Endothelial cell of umbilical vein (primary cell): ENCODE data around the gene ENTPD7. TPM values are rescaled to one million over a fixed set of nuclear protein-coding genes. Genes with fewer than 3 reads are reported as not detected.

Experiments
- BruUV-seq: library from RNA; stranded (reverse); fragments of 400-500 nt; replicated peaks from 2 replicates; lab custom pipeline; 2021; lab: Mats Ljungman, UMichigan
- CTCF ChIA-PET: fragments of 300-600, 350-600 bp; sonication (Branson Sonifier 250); formaldehyde crosslinking; loops from one replicate; lab custom pipeline; 2021; ENCODE audit warnings: antibody characterized with exemption, inconsistent platforms; lab: Charles Lee
- POLR2A ChIA-PET: fragments of 300-600, 350-600 bp; sonication (Branson Sonifier 250); formaldehyde crosslinking; loops from one replicate; lab custom pipeline; 2021; ENCODE audit warnings: antibody characterized with exemption, inconsistent platforms; lab: Charles Lee
- DNase-seq: peaks from one replicate; pipeline ENCODE4 v3.0.0-alpha.2; 2011; ENCODE audit warnings: low read depth, low spot score
- FAIRE-seq: peaks from 2 replicates; lab custom pipeline; 2011; peaks lifted over from hg19 to GRCh38; lab: Jason Lieb, UNC
- H2AFZ ChIP-seq: 2 replicates; pipeline ENCODE4 v1.6.0; 2012; ENCODE audit warnings: low read depth, low read length, control low read depth, inconsistent platforms
- H3K27ac ChIP-seq: 2 replicates; pipeline ENCODE4 v1.5.1; 2011; ENCODE audit warnings: low read depth, mild to moderate bottlenecking, control low read depth, low read length, moderate library complexity; ENCODE audit not compliant: insufficient read depth
- H3K27me3 ChIP-seq, 2 experiments: 2 replicates each; pipeline versions ENCODE4 v1.6.0 to v1.6.1; 2011; ENCODE audit warnings: low read length in 2 of 2, mixed read lengths in 1 of 2; ENCODE audit not compliant: control insufficient read depth in 2 of 2, insufficient read depth in 2 of 2
- H3K36me3 ChIP-seq, 2 experiments: 2 replicates in 1 of 2; 3 replicates in 1 of 2; pipeline ENCODE4 v1.5.1; 2011; ENCODE audit warnings: low read length in 2 of 2, mild to moderate bottlenecking in 1 of 2, moderate library complexity in 1 of 2; ENCODE audit not compliant: control insufficient read depth in 2 of 2, insufficient read depth in 2 of 2; ENCODE audit errors: extremely low read depth in 1 of 2
- H3K4me1 ChIP-seq: 3 replicates; pipeline ENCODE4 v1.5.1; 2011; ENCODE audit warnings: mild to moderate bottlenecking, low read length; ENCODE audit not compliant: control insufficient read depth, insufficient read depth; ENCODE audit errors: extremely low read depth
- H3K4me2 ChIP-seq: 2 replicates; pipeline ENCODE4 v1.6.1; 2011; ENCODE audit warnings: low read length, control low read depth, mixed read lengths; ENCODE audit not compliant: insufficient read depth
- H3K4me3 ChIP-seq, 3 experiments: fragments of 200-600 bp in 1 of 3; sonication (generic), shearing (Covaris generic) in 1 of 3; replicated peaks in 1 of 3; 2 replicates each; pipeline ENCODE4 v1.5.1; 2011 to 2016; ENCODE audit warnings: control low read depth in 3 of 3, low read length in 3 of 3, mild to moderate bottlenecking in 2 of 3, inconsistent platforms in 1 of 3, low read depth in 1 of 3, moderate library complexity in 1 of 3; ENCODE audit not compliant: insufficient read depth in 1 of 3
- H3K79me2 ChIP-seq: 2 replicates; pipeline ENCODE4 v1.6.0; 2012; ENCODE audit warnings: low read length, inconsistent platforms; ENCODE audit not compliant: control insufficient read depth, insufficient read depth
- H3K9ac ChIP-seq: replicated peaks from 2 replicates; pipeline ENCODE3; 2011; ENCODE audit warnings: low read length, control low read depth; ENCODE audit not compliant: insufficient read depth; ENCODE audit errors: extremely low read depth
- H3K9me1 ChIP-seq: replicated peaks from 3 replicates; pipeline ENCODE4 v1.6.0; 2011; ENCODE audit warnings: mild to moderate bottlenecking, low read length; ENCODE audit not compliant: control insufficient read depth, insufficient read depth; ENCODE audit errors: extremely low read depth
- H3K9me3 ChIP-seq: replicated peaks from 2 replicates; pipeline ENCODE4 v1.5.1; 2012; ENCODE audit warnings: low read length, inconsistent platforms; ENCODE audit not compliant: control insufficient read depth, insufficient read depth
- H4K20me1 ChIP-seq: replicated peaks from 2 replicates; pipeline ENCODE3; 2011; ENCODE audit warnings: mild to moderate bottlenecking, low read length; ENCODE audit not compliant: control insufficient read depth, insufficient read depth; ENCODE audit errors: extremely low read depth
- EZH2 ChIP-seq: IDR thresholded peaks from 2 replicates; pipeline ENCODE4 v1.6.1; 2012; ENCODE audit warnings: borderline replicate concordance, low read depth, mild to moderate bottlenecking, moderate library complexity, low read length, inconsistent platforms; ENCODE audit not compliant: severe bottlenecking
- FOS ChIP-seq: IDR thresholded peaks from 2 replicates; pipeline ENCODE4 v1.6.1; 2011; ENCODE audit warnings: mild to moderate bottlenecking, low read length, moderate library complexity, borderline replicate concordance; ENCODE audit not compliant: insufficient read depth
- GATA2 ChIP-seq: IDR thresholded peaks from 2 replicates; pipeline ENCODE4 v1.7.0; 2011; ENCODE audit warnings: low read depth, mild to moderate bottlenecking, moderate library complexity, mixed read lengths, low read length; ENCODE audit not compliant: insufficient read length, insufficient read depth
- JUN ChIP-seq: IDR thresholded peaks from 2 replicates; pipeline ENCODE4 v1.6.1; 2011; ENCODE audit warnings: borderline replicate concordance, low read depth; ENCODE audit not compliant: insufficient read length, insufficient read depth
- MYC ChIP-seq: IDR thresholded peaks from one replicate; pipeline ENCODE4 v1.6.1; 2011; ENCODE audit warnings: mild to moderate bottlenecking, low read depth, low read length
- POLR2A ChIP-seq: IDR thresholded peaks from 2 replicates; pipeline ENCODE4 v1.6.1; 2012; ENCODE audit warnings: low read depth, mild to moderate bottlenecking, control low read depth, low read length
- POLR2AphosphoS5 ChIP-seq: IDR thresholded peaks from 2 replicates; pipeline ENCODE4 v1.6.1; 2012; ENCODE audit warnings: low read depth, mild to moderate bottlenecking, control low read depth, low read length, moderate library complexity; ENCODE audit not compliant: insufficient read depth
- dilution Hi-C: fragments of 300-500 bp; cut with MboI; formaldehyde crosslinking; loops from one replicate; pipeline ENCODE4 v1.15.0; 2019; ENCODE audit warnings: low sequenced_read_pairs; ENCODE audit not compliant: extremely low pct_ligation_motif_present
- intact Hi-C: fragments of 100-400 bp; cut with micrococcal nuclease; formaldehyde crosslinking; loops from one replicate; pipeline ENCODE4 v1.10.0; 2022
- polyA plus RNA-seq, 4 experiments: library from polyadenylated mRNA; depleted of rRNA in 3 of 4; stranded (reverse) in 3 of 4; unstranded in 1 of 4; fragments of >200 nt; gene quantifications; 2 replicates each; pipeline versions ENCODE4 v1.2.1 to v1.2.3, GENCODE V29; 2011 to 2012; ENCODE audit warnings: missing spikeins in 1 of 4
- total RNA-seq: library from RNA; stranded (reverse); gene quantifications from 2 replicates; pipeline ENCODE4 v1.2.3, GENCODE V29; 2021
- TF ChIP-seq, protein P1 (sequence below): IDR thresholded peaks from 2 replicates; pipeline ENCODE4 v1.6.1; 2011; ENCODE audit not compliant: insufficient read depth, insufficient read length
- TF ChIP-seq, protein P2 (sequence below), 2 donors: IDR thresholded peaks; 1 replicate in 1 of 2; 2 replicates in 1 of 2; pipeline ENCODE4 v1.5.1; 2011; ENCODE audit warnings: low read length in 2 of 2, mild to moderate bottlenecking in 2 of 2, moderate library complexity in 2 of 2, control low read depth in 1 of 2, inconsistent platforms in 1 of 2, low read depth in 1 of 2; ENCODE audit not compliant: insufficient read depth in 1 of 2; ENCODE audit errors: extremely low read depth in 1 of 2

ENTPD7 gene
- total and polyA plus RNA-seq, 2 donors (not counting 3 experiments of a cell fraction or from before 2014, with no cell fraction given): 10.1 to 20.6 TPM

DNA sequence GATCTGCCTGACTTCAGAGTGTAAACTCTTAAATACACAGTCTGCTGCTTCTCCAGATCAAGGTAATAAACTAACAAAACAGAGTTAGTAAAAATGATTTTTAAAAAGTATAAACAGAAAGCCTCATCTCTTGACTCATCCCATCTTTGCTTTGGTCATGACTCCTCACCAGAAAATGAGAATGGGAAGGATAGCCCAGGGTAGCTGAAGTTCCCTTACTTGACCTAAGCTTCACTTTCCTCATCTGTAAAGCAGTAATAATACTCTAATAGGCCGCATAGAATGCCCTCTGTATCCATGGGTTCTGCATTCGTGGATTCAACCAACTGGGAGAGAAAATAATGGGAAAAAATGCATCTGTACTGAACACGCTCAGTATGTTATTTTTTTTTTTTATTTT, 27.8 kb upstream of the ENTPD7 start:
- H4K20me1 ChIP-seq: no peaks in the 10 kb centered on the region
- ChIA-PET CTCF (interaction anchor here (0.9 to 3.0 kb wide), 8 partner anchors 22 to 81 kb away, joined by 3 to 24 read pairs (median 6); no protein-coding TSS in a partner anchor), POLR2A (no interaction called here)
- no peaks in the 10 kb centered on the region for H3K9me1 ChIP-seq
- no peaks in the 10 kb centered on the region for H3K79me2 ChIP-seq
- H2AFZ ChIP-seq: no peak overlapping the region
- no peaks in the 10 kb centered on the region for H3K36me3 ChIP-seq
- H3K4me1 ChIP-seq: no peaks in the 10 kb centered on the region
- no peak overlapping the region for H3K9ac ChIP-seq
- no peak overlapping the region for H3K27ac ChIP-seq
- no peak overlapping the region for H3K4me3 ChIP-seq
- no TSS peak for BruUV-seq
- peaks cover 0 to 2% of the 10 kb centered on the region in 2 experiments for H3K27me3 ChIP-seq
- intact Hi-C loops: loop anchor here (1.0 kb wide), 1 partner anchor 10 kb away; no protein-coding TSS in a partner anchor
- no peak for FAIRE-seq
- DNase-seq: no peak
- H3K9me3 ChIP-seq: no peaks in the 10 kb centered on the region
- dilution Hi-C loops: no loop called here
- no peak overlapping the region for H3K4me2 ChIP-seq
- TF ChIP-seq, protein P1, sequence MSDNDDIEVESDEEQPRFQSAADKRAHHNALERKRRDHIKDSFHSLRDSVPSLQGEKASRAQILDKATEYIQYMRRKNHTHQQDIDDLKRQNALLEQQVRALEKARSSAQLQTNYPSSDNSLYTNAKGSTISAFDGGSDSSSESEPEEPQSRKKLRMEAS: no peak

DNA sequence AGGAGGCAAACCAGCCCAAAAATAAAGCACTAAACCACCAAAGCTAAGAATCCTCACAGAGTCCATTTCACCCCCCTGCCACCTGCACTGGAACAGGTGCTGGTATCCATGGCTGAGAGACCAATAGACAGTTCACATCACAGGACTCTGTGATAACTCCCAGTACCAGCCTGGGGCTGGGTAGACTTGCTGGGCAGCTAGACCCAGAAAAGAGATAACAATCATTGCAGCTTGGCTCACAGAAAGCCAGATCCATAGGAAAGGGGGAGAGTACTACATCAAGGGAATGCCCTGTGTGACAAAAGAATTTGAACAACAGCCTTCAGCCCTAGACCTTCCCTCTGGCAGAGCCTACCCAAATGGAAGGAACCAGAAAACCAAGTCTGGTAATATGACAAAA, 25.5 kb upstream of the ENTPD7 start:
- Histone ChIP-seq H3K27me3 (peaks cover 0 to 5% of the 10 kb centered on the region in 2 experiments), H3K4me1 (no peaks in the 10 kb centered on the region), H3K9me3 (no peaks in the 10 kb centered on the region), H3K4me3 (no peak overlapping the region), H3K36me3 (no peaks in the 10 kb centered on the region), H3K27ac (no peak overlapping the region), H2AFZ (no peak overlapping the region), H4K20me1 (no peaks in the 10 kb centered on the region), H3K9me1 (no peaks in the 10 kb centered on the region), H3K79me2 (no peaks in the 10 kb centered on the region), H3K9ac (no peak overlapping the region), H3K4me2 (no peak overlapping the region)
- CTCF ChIA-PET: interaction anchor here (1.3 kb wide), 1 partner anchor 78 kb away, joined by 4 read pairs; no protein-coding TSS in a partner anchor
- dilution Hi-C loops: no loop called here
- FAIRE-seq: no peak
- POLR2A ChIA-PET: no interaction called here
- no peak for DNase-seq
- no peak for TF ChIP-seq MYC
- TF ChIP-seq, protein P2, sequence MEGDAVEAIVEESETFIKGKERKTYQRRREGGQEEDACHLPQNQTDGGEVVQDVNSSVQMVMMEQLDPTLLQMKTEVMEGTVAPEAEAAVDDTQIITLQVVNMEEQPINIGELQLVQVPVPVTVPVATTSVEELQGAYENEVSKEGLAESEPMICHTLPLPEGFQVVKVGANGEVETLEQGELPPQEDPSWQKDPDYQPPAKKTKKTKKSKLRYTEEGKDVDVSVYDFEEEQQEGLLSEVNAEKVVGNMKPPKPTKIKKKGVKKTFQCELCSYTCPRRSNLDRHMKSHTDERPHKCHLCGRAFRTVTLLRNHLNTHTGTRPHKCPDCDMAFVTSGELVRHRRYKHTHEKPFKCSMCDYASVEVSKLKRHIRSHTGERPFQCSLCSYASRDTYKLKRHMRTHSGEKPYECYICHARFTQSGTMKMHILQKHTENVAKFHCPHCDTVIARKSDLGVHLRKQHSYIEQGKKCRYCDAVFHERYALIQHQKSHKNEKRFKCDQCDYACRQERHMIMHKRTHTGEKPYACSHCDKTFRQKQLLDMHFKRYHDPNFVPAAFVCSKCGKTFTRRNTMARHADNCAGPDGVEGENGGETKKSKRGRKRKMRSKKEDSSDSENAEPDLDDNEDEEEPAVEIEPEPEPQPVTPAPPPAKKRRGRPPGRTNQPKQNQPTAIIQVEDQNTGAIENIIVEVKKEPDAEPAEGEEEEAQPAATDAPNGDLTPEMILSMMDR (IDR thresholded peaks at IDR 0.05; ENCODE audit: extremely low read depth in 1 of 2, insufficient read depth in 1 of 2, low read depth in 1 of 2, low read length in 2 of 2): no peak
- TF ChIP-seq JUN: no peak
- no peak for TF ChIP-seq POLR2AphosphoS5
- no peak for TF ChIP-seq POLR2A
- TF ChIP-seq, protein P1: no peak
- TF ChIP-seq GATA2: no peak
- no peak for TF ChIP-seq EZH2
- no peak for TF ChIP-seq FOS
- intact Hi-C loops: no loop called here
- no TSS peak for BruUV-seq
